ENCODE data around the gene SYCP3. TPM values are rescaled to one million over a fixed set of nuclear protein-coding genes. Genes with fewer than 3 reads are reported as not detected.

Gene SYCP3
- total RNA-seq, 1 experiment from 2014 or later = 0.31 TPM

DNA sequence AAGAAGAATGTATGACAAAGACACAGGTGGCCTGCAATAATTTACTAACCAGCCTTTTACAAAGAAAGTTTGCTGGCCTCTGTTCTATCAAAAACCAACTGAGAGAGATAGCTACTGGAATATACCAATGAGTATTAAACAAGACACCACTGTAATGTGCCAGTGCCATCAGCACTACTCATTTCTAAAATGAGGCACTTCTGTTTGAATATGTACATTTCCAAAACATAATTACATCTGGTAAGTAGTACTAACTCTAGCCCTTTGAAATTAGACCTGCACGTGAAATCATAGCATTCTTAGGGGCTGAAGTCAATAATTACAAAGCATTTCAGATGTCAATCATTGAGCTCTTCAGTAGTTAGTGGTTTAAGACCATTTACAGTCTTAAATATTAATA, 6.9 kb upstream of the SYCP3 start:
- no peak overlapping the region for H4K91ac ChIP-seq (ENCODE audit: insufficient read length, low read depth, low read length)
- Mint-ChIP-seq H3K27ac (no peak overlapping the region), H3K27me3 (ENCODE audit: low read depth) (no peaks in the 10 kb centered on the region), H3K4me3 (no peak overlapping the region), H3K36me3 (ENCODE audit: insufficient read depth in 1 of 3, low read depth in 3 of 3) (peaks cover 0 to 40% (median 40%) of the 10 kb centered on the region in 3 experiments; a peak in 5 of 7 replicates), H3K4me1 (peaks cover 10 to 11% of the 10 kb centered on the region in 2 experiments), H3K9me3 (no peaks in the 10 kb centered on the region)
- no peak overlapping the region for H3T11ph ChIP-seq (ENCODE audit: low read length)
- H2AK5ac ChIP-seq (ENCODE audit: insufficient read length, low read length) = no peak overlapping the region
- no peaks in the 10 kb centered on the region for H3K23me2 ChIP-seq (ENCODE audit: insufficient read length, low read depth, low read length, poor library complexity, severe bottlenecking)
- no peak overlapping the region for H4K5ac ChIP-seq (ENCODE audit: insufficient read length, low read depth, low read length)
- no peak overlapping the region for H2BK5ac ChIP-seq (ENCODE audit: insufficient read length, low read length)
- no peak overlapping the region for H3K23ac ChIP-seq (ENCODE audit: insufficient read length, low read depth, low read length)
- no peak overlapping the region for H3K4me2 ChIP-seq (ENCODE audit: insufficient read depth, insufficient read length, low read length)
- H3K4ac ChIP-seq (ENCODE audit: low read depth, low read length) = no peak overlapping the region
- H4K20me1 ChIP-seq (ENCODE audit: control insufficient read depth, insufficient read depth, insufficient read length) = no peaks in the 10 kb centered on the region
- H3K14ac ChIP-seq (ENCODE audit: insufficient read depth, low read length) = no peak overlapping the region
- H3K9ac ChIP-seq (ENCODE audit: extremely low read depth, insufficient read length, low read length) = no peak overlapping the region
- TF ChIP-seq, protein P1, sequence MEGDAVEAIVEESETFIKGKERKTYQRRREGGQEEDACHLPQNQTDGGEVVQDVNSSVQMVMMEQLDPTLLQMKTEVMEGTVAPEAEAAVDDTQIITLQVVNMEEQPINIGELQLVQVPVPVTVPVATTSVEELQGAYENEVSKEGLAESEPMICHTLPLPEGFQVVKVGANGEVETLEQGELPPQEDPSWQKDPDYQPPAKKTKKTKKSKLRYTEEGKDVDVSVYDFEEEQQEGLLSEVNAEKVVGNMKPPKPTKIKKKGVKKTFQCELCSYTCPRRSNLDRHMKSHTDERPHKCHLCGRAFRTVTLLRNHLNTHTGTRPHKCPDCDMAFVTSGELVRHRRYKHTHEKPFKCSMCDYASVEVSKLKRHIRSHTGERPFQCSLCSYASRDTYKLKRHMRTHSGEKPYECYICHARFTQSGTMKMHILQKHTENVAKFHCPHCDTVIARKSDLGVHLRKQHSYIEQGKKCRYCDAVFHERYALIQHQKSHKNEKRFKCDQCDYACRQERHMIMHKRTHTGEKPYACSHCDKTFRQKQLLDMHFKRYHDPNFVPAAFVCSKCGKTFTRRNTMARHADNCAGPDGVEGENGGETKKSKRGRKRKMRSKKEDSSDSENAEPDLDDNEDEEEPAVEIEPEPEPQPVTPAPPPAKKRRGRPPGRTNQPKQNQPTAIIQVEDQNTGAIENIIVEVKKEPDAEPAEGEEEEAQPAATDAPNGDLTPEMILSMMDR (conservative IDR thresholded peaks at IDR 0.05) = no peak
- DNase-seq = no peak
- H3K27me3 ChIP-seq (ENCODE audit: insufficient read depth, low read length) = no peaks in the 10 kb centered on the region
- H3K18ac ChIP-seq (ENCODE audit: insufficient read length, low read depth, low read length) = no peak overlapping the region
- H3K4me1 ChIP-seq (ENCODE audit: insufficient read depth, low read length) = no peaks in the 10 kb centered on the region
- H3K27ac ChIP-seq (ENCODE audit: insufficient read length, low read depth, low read length) = no peak overlapping the region
- no peaks in the 10 kb centered on the region for H3K79me2 ChIP-seq (ENCODE audit: insufficient read depth, low read length)
- no peak overlapping the region for H3K56ac ChIP-seq (ENCODE audit: insufficient read length, low read depth, low read length)
- H3K9me3 ChIP-seq (ENCODE audit: control insufficient read depth, low read depth, low read length) = no peaks in the 10 kb centered on the region
- no peak overlapping the region for H2BK120ac ChIP-seq (ENCODE audit: low read depth, low read length, poor library complexity, severe bottlenecking)
- H2AFZ ChIP-seq (ENCODE audit: low read length) = no peak overlapping the region
- no peak overlapping the region for H2BK20ac ChIP-seq (ENCODE audit: low read depth, low read length, poor library complexity, severe bottlenecking)
- no peak overlapping the region for H2BK12ac ChIP-seq (ENCODE audit: insufficient read length, low read depth, low read length)
- H2BK15ac ChIP-seq (ENCODE audit: low read depth, low read length) = no peak overlapping the region
- no CpG with 5 or more reads among the region's 1 CpG for WGBS (ENCODE audit: extremely low coverage, insufficient read length, low lambda C conversion rate)
- no peak overlapping the region for H4K8ac ChIP-seq (replicated peaks; ENCODE audit: insufficient read length, low read depth, low read length)
- H3K79me1 ChIP-seq (ENCODE audit: insufficient read depth, low read depth, low read length, poor library complexity, severe bottlenecking) = no peaks in the 10 kb centered on the region
